HG03520 (cell line): ENCODE measurements around the gene ACD.

Experiments used
- ATAC-seq: cut with Tn5 transposase; IDR thresholded peaks from one replicate; pipeline ENCODE4 v1.9.1; 2021; ENCODE audit warnings: mild to moderate bottlenecking, moderate library complexity; ENCODE audit not compliant: unreplicated experiment

The ACD gene

GRCh38 chr16:67676516-67676915 lies 16.5 kb upstream of the ACD start:
- ATAC-seq, result no peak

- ATAC-seq, result no peak
Observed at GRCh38 chr16:67675999-67676398, 15.9 kb upstream of the ACD start.

GRCh38 chr16:67675579-67675935 lies 15.5 kb upstream of the ACD start:
- ATAC-seq, result no peak

- no peak for ATAC-seq
Observed at GRCh38 chr16:67674851-67675578, 15.0 kb upstream of the ACD start.

GRCh38 chr16:67673712-67674580 lies 13.9 kb upstream of the ACD start:
- no peak for ATAC-seq

- ATAC-seq, result no peak
Observed at GRCh38 chr16:67672739-67673662, 12.9 kb upstream of the ACD start.

GRCh38 chr16:67672306-67672705 lies 12.2 kb upstream of the ACD start:
- ATAC-seq, result no peak

GRCh38 chr16:67669499-67670101 lies 9.5 kb upstream of the ACD start:
- no peak for ATAC-seq

- ATAC-seq, result no peak
Observed at GRCh38 chr16:67668495-67669157, 8.6 kb upstream of the ACD start.

GRCh38 chr16:67667817-67668494 lies 7.9 kb upstream of the ACD start:
- ATAC-seq, result peak; percentile 75

- ATAC-seq, result no peak
Observed at GRCh38 chr16:67667453-67667816, 7.4 kb upstream of the ACD start.

- no peak for ATAC-seq
Observed at GRCh38 chr16:67666559-67667452, 6.7 kb upstream of the ACD start, which contains the start of the genes C16orf86 and ENKD1. TSS of gene C16orf86 (plus strand) at chr16:67666814. CDS start at chr16:67666971, 157 bp downstream. TSS of gene ENKD1 (minus strand) at chr16:67666750. CDS start at chr16:67666442, 308 bp downstream.

GRCh38 chr16:67666032-67666551 lies 6.0 kb upstream of the ACD start:
- no peak for ATAC-seq

GRCh38 chr16:67665598-67665997 lies 5.5 kb upstream of the ACD start:
- ATAC-seq, result no peak

- no peak for ATAC-seq
Observed at GRCh38 chr16:67664871-67665270, 4.8 kb upstream of the ACD start.

GRCh38 chr16:67664258-67664657 lies 4.2 kb upstream of the ACD start:
- ATAC-seq, result no peak

GRCh38 chr16:67663877-67664222 lies 3.8 kb upstream of the ACD start:
- no peak for ATAC-seq

- no peak for ATAC-seq
Observed at GRCh38 chr16:67663151-67663876, 3.3 kb upstream of the ACD start.
